GM12874 (cell line): ENCODE results near the gene PRKAG3.

Experiments used
- CTCF ChIP-seq: IDR thresholded peaks from 2 replicates; pipeline ENCODE4 v1.5.1; 2011; ENCODE audit warnings: low read depth, mild to moderate bottlenecking, control low read depth, low read length, moderate library complexity; ENCODE audit not compliant: insufficient read depth

PRKAG3 gene

GRCh38 chr2:218777276-218777990, 54.2 kb downstream of the PRKAG3 start:
- no peak for TF ChIP-seq CTCF

- no peak for TF ChIP-seq CTCF
These were observed 55.1 kb downstream of the PRKAG3 start for GRCh38 chr2:218776488-218776887.

GRCh38 chr2:218773881-218774280, 57.7 kb downstream of the PRKAG3 start:
- no peak for TF ChIP-seq CTCF
